A549 (cell line): ENCODE measurements around the gene LRRC30. TPM values are rescaled to one million over a fixed set of nuclear protein-coding genes. Genes with fewer than 3 reads are reported as not detected.

ENCODE experiments used
- ATAC-seq, 2 experiments: fragments of 200-7000 bp in 1 of 2; fragments of >200 bp in 1 of 2; cut with Nextera tagmentation in 1 of 2; cut with Tn5 transposase in 1 of 2; 3 replicates each; pipeline versions ENCODE4 v1.8.0 to v1.9.1; 2018 to 2020; ENCODE audit warnings: mild to moderate bottlenecking in 1 of 2, moderate library complexity in 1 of 2
- CTCF ChIA-PET: fragments of 300-600 bp; sonication (Branson Sonifier 250); formaldehyde crosslinking; extraction: SDS; loops from one replicate; lab custom pipeline; 2021; ENCODE audit warnings: antibody characterized with exemption, inconsistent platforms; lab: Yijun Ruan, JAX
- POLR2A ChIA-PET: fragments of 350-600 bp; formaldehyde crosslinking; extraction: SDS; loops from one replicate; lab custom pipeline; 2021; ENCODE audit warnings: antibody characterized with exemption, inconsistent platforms; lab: Yijun Ruan, JAX
- DNase-seq, 2 experiments: peaks; one replicate each; pipeline versions ENCODE4 v3.0.0 to v3.0.0-alpha.2; 2011 to 2016; ENCODE audit warnings: low read depth in 1 of 2, low spot score in 1 of 2
- FAIRE-seq: peaks from 2 replicates; lab custom pipeline; 2011; peaks lifted over from hg19 to GRCh38; lab: Jason Lieb, UNC
- H3K27ac ChIP-seq, 2 experiments: fragments of >200 bp; sonication (Bioruptor Twin); formaldehyde crosslinking; 3 replicates each; pipeline ENCODE4 v1.5.1; 2016 to 2017
- H3K4me1 ChIP-seq: fragments of >200 bp; sonication (Bioruptor Twin); formaldehyde crosslinking; 3 replicates; pipeline ENCODE4 v1.6.1; 2016
- H3K4me2 ChIP-seq: fragments of >200 bp; sonication (Bioruptor Twin); formaldehyde crosslinking; 3 replicates; pipeline ENCODE4 v1.6.1; 2016
- H3K4me3 ChIP-seq: fragments of >200 bp; sonication (Bioruptor Twin); formaldehyde crosslinking; 3 replicates; pipeline ENCODE4 v1.5.1; 2016
- H3K9me3 ChIP-seq: fragments of >200 bp; sonication (Bioruptor Twin); formaldehyde crosslinking; 3 replicates; pipeline ENCODE4 v1.6.1; 2016
- BHLHE40 ChIP-seq: IDR thresholded peaks from 2 replicates; pipeline ENCODE4 v1.6.1; 2012; ENCODE audit warnings: low read depth, low read length, inconsistent platforms
- FOSB ChIP-seq: fragments of 250-450 bp; sonication (Bioruptor Pico); IDR thresholded peaks from 2 replicates; pipeline ENCODE4 v1.5.0; 2020; ENCODE audit warnings: mild to moderate bottlenecking, moderate library complexity
- FOXS1 ChIP-seq: fragments of 250-450 bp; sonication (Bioruptor Pico); IDR thresholded peaks from 2 replicates; pipeline ENCODE4 v1.5.0; 2020; ENCODE audit warnings: mild to moderate bottlenecking, moderate library complexity
- GATA3 ChIP-seq: IDR thresholded peaks from 2 replicates; pipeline ENCODE4 v1.6.1; 2012; ENCODE audit warnings: borderline replicate concordance
- HOXB13 ChIP-seq: fragments of 250-450 bp; sonication (Bioruptor Pico); IDR thresholded peaks from 2 replicates; pipeline ENCODE4 v1.5.0; 2020; ENCODE audit warnings: low read depth, mild to moderate bottlenecking, moderate library complexity
- HOXB5 ChIP-seq: fragments of 250-450 bp; sonication (Bioruptor Pico); IDR thresholded peaks from 2 replicates; pipeline ENCODE4 v1.5.0; 2020; ENCODE audit warnings: mild to moderate bottlenecking, moderate library complexity
- JUN ChIP-seq, 2 experiments: fragments of >200 bp; sonication (Bioruptor Twin); formaldehyde crosslinking; IDR thresholded peaks; 2 replicates in 1 of 2; 3 replicates in 1 of 2; pipeline ENCODE4 v1.6.1; 2016 to 2017
- MAZ ChIP-seq: fragments of 150-350 bp; IDR thresholded peaks from 2 replicates; pipeline ENCODE4 v1.6.1; 2014; ENCODE audit warnings: antibody characterized with exemption, low read depth, low read length, borderline replicate concordance
- NPAS2 ChIP-seq: fragments of 250-450 bp; sonication (Bioruptor Pico); IDR thresholded peaks from 2 replicates; pipeline ENCODE4 v1.8.0; 2022; ENCODE audit warnings: mild to moderate bottlenecking, moderate library complexity, borderline replicate concordance
- POLR2AphosphoS2 ChIP-seq: conservative IDR thresholded peaks from 2 replicates; pipeline ENCODE4 v1.6.1; 2012; ENCODE audit warnings: low read length, improper control_type of control experiment, inconsistent platforms
- RAD21 ChIP-seq, 2 experiments: fragments of >200 bp in 1 of 2; sonication (Bioruptor Twin) in 1 of 2; formaldehyde crosslinking in 1 of 2; IDR thresholded peaks in 1 of 2; conservative IDR thresholded peaks in 1 of 2; 2 replicates in 1 of 2; 3 replicates in 1 of 2; pipeline ENCODE4 v1.6.1; 2012 to 2018; ENCODE audit warnings: inconsistent platforms in 1 of 2
- TFCP2L1 ChIP-seq: fragments of 250-450 bp; sonication (Bioruptor Pico); IDR thresholded peaks from 2 replicates; pipeline ENCODE4 v1.5.0; 2021; ENCODE audit warnings: mild to moderate bottlenecking
- TP53 ChIP-seq: fragments of 250-450 bp; sonication (Bioruptor Pico); IDR thresholded peaks from 2 replicates; pipeline ENCODE4 v1.5.0; 2021; ENCODE audit warnings: mild to moderate bottlenecking, moderate library complexity
- WGBS: methylation state at CpG from one replicate; pipeline ENCODE4 v1.1.6; 2017; ENCODE audit errors: missing lambda C conversion rate; 5-methylcytosine and 5-hydroxymethylcytosine counted together
- polyA plus RNA-seq, 4 experiments: library from polyadenylated mRNA; depleted of rRNA in 3 of 4; stranded (reverse); fragments of >200 nt; fragmentation: RNase III in 1 of 4; extraction: RNeasy Plus Mini Kit Qiagen cat#74134 plus additional on column Dnase treatment in 1 of 4; gene quantifications; 2 replicates in 3 of 4; 3 replicates in 1 of 4; pipeline ENCODE4 v1.2.3, GENCODE V29; 2011 to 2017
- TF ChIP-seq, protein P1 (sequence below): fragments of 250-450 bp; sonication (Bioruptor Pico); IDR thresholded peaks from 2 replicates; pipeline ENCODE4 v1.5.0; 2020; ENCODE audit warnings: low read depth, mild to moderate bottlenecking, moderate library complexity
- TF ChIP-seq, protein P2 (sequence below): IDR thresholded peaks from 2 replicates; pipeline ENCODE4 v1.6.1; 2012
- TF ChIP-seq, protein P3 (sequence below): fragments of 150-350 bp; IDR thresholded peaks from 2 replicates; pipeline ENCODE4 v1.6.1; 2014; ENCODE audit warnings: low read depth, mild to moderate bottlenecking, low read length
- TF ChIP-seq, protein P4 (sequence below): fragments of 250-450 bp; sonication (Bioruptor Pico); IDR thresholded peaks from 2 replicates; pipeline ENCODE4 v1.5.0; 2021; ENCODE audit warnings: mild to moderate bottlenecking, moderate library complexity, borderline replicate concordance
- TF ChIP-seq, protein P5 (sequence below): fragments of >200 bp; sonication (Bioruptor Twin); formaldehyde crosslinking; IDR thresholded peaks from 3 replicates; pipeline ENCODE4 v1.6.1; 2016
- TF ChIP-seq, protein P6 (sequence below): fragments of >200 bp; sonication (Bioruptor Twin); formaldehyde crosslinking; IDR thresholded peaks from 3 replicates; pipeline ENCODE4 v1.5.1; 2016
- TF ChIP-seq, protein P7 (sequence below): fragments of 200-600 bp; sonication (generic); IDR thresholded peaks from 2 replicates; pipeline ENCODE4 v1.6.1; 2016; ENCODE audit warnings: antibody characterized with exemption, mild to moderate bottlenecking, moderate library complexity

The LRRC30 gene
- polyA plus RNA-seq, 2 of the 4 experiments (the other 2 are of a cell fraction) = not detected

DNA sequence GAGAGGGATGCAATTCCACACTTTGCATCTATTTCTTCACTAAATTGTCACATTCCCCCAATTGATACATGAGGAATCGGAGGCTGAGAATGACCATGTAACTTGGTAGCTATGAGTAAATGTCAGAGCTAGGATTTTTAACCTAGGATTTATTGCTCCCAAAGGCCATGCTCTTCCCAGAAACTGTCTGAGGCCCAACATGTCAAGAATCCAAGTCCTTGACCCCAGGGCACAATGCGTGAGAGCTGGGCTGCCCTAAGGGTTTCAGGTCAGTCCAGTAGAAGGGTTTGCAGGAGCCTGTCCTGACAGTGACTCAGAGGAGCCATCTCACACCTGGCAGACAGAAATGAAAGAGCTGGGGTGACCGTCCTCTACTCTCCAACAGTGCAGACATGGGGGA is 30.3 kb downstream of the LRRC30 start (continued):
- TF ChIP-seq, protein P1, sequence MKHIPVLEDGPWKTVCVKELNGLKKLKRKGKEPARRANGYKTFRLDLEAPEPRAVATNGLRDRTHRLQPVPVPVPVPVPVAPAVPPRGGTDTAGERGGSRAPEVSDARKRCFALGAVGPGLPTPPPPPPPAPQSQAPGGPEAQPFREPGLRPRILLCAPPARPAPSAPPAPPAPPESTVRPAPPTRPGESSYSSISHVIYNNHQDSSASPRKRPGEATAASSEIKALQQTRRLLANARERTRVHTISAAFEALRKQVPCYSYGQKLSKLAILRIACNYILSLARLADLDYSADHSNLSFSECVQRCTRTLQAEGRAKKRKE (CRISPR knock-in tag) = no peak
- no peak for TF ChIP-seq HOXB5
- TF ChIP-seq JUN (IDR thresholded peaks at IDR 0.05) = no peak

DNA sequence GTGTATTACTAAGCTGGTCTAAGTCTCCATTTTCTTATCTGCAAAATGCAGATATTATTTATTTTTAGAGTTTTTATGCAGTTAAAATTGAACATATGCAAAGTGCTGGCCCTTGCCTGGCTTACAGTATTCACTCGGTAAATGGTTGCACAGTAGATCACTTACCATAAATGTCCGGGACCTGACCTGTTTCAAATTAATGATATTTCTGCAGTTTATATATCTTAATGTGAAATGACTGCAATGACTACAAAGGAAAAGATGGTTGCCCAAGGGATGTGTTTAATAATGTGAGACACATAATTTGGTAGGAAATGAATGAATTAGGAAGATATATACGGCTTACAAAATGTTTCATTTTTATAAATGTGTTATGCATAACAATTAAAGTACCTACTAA is 37.1 kb downstream of the LRRC30 start:
- FAIRE-seq (no peak), DNase-seq (no peak), ATAC-seq (no peak)
- Histone ChIP-seq H3K4me2 (no peak overlapping the region), H3K27ac (no peak overlapping the region), H3K4me1 (peaks cover 7% of the 10 kb centered on the region; the same call in 2 of the 3 replicates), H3K4me3 (no peak overlapping the region), H3K9me3 (no peaks in the 10 kb centered on the region)
- WGBS = 88% methylated on average over 3 of the region's 3 CpGs
- POLR2A ChIA-PET = no interaction called here
- TF ChIP-seq BHLHE40 (no peak), MAZ (no peak)
- CTCF ChIA-PET = interaction anchor here (1.6 to 2.4 kb wide), 2 partner anchors 299 to 1212 kb away, joined by 5 read pairs; partner anchors contain the start of gene PTPRM

DNA sequence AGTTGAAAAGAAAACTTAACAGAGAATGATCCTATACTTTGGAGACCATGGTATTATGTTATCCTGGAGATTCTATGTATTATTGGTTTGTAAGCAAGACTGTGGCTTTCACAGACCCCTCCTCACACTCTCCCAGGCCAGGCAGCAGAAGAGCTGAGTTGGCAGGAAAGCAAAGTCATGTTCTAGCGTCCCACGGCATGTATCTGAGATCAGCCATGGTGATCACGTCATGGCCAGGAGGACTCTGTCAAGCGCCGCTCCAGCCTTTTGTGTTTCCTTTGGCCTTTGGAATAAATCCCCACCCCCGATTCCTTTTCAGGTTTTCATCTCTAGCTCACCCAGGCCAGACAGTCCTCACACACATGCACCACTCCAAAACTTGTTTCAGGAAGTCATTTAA is 39.1 kb downstream of the LRRC30 start:
- no peak for TF ChIP-seq RAD21 (conservative IDR thresholded peaks at IDR 0.05 in 1 of 2, IDR thresholded peaks at IDR 0.05 in 1 of 2)
- no peak for TF ChIP-seq NPAS2
- TF ChIP-seq, protein P2, sequence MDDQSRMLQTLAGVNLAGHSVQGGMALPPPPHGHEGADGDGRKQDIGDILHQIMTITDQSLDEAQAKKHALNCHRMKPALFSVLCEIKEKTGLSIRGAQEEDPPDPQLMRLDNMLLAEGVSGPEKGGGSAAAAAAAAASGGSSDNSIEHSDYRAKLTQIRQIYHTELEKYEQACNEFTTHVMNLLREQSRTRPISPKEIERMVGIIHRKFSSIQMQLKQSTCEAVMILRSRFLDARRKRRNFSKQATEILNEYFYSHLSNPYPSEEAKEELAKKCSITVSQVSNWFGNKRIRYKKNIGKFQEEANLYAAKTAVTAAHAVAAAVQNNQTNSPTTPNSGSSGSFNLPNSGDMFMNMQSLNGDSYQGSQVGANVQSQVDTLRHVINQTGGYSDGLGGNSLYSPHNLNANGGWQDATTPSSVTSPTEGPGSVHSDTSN = no peak
- TF ChIP-seq, protein P3, sequence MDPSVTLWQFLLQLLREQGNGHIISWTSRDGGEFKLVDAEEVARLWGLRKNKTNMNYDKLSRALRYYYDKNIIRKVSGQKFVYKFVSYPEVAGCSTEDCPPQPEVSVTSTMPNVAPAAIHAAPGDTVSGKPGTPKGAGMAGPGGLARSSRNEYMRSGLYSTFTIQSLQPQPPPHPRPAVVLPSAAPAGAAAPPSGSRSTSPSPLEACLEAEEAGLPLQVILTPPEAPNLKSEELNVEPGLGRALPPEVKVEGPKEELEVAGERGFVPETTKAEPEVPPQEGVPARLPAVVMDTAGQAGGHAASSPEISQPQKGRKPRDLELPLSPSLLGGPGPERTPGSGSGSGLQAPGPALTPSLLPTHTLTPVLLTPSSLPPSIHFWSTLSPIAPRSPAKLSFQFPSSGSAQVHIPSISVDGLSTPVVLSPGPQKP = no peak
- no peak for TF ChIP-seq MAZ
- TF ChIP-seq, protein P4, sequence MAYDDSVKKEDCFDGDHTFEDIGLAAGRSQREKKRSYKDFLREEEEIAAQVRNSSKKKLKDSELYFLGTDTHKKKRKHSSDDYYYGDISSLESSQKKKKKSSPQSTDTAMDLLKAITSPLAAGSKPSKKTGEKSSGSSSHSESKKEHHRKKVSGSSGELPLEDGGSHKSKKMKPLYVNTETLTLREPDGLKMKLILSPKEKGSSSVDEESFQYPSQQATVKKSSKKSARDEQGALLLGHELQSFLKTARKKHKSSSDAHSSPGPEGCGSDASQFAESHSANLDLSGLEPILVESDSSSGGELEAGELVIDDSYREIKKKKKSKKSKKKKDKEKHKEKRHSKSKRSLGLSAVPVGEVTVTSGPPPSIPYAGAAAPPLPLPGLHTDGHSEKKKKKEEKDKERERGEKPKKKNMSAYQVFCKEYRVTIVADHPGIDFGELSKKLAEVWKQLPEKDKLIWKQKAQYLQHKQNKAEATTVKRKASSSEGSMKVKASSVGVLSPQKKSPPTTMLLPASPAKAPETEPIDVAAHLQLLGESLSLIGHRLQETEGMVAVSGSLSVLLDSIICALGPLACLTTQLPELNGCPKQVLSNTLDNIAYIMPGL (CRISPR knock-in tag) = no peak
- TF ChIP-seq, protein P5, sequence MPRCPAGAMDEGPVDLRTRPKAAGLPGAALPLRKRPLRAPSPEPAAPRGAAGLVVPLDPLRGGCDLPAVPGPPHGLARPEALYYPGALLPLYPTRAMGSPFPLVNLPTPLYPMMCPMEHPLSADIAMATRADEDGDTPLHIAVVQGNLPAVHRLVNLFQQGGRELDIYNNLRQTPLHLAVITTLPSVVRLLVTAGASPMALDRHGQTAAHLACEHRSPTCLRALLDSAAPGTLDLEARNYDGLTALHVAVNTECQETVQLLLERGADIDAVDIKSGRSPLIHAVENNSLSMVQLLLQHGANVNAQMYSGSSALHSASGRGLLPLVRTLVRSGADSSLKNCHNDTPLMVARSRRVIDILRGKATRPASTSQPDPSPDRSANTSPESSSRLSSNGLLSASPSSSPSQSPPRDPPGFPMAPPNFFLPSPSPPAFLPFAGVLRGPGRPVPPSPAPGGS = no peak
- no peak for TF ChIP-seq GATA3
- TF ChIP-seq FOSB = no peak
- TF ChIP-seq TP53 (CRISPR knock-in tag) = no peak
- no peak for TF ChIP-seq HOXB13 (CRISPR knock-in tag)
- TF ChIP-seq POLR2AphosphoS2 = no peak
- TF ChIP-seq, protein P6, sequence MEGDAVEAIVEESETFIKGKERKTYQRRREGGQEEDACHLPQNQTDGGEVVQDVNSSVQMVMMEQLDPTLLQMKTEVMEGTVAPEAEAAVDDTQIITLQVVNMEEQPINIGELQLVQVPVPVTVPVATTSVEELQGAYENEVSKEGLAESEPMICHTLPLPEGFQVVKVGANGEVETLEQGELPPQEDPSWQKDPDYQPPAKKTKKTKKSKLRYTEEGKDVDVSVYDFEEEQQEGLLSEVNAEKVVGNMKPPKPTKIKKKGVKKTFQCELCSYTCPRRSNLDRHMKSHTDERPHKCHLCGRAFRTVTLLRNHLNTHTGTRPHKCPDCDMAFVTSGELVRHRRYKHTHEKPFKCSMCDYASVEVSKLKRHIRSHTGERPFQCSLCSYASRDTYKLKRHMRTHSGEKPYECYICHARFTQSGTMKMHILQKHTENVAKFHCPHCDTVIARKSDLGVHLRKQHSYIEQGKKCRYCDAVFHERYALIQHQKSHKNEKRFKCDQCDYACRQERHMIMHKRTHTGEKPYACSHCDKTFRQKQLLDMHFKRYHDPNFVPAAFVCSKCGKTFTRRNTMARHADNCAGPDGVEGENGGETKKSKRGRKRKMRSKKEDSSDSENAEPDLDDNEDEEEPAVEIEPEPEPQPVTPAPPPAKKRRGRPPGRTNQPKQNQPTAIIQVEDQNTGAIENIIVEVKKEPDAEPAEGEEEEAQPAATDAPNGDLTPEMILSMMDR = no peak
- no peak for TF ChIP-seq TFCP2L1 (CRISPR knock-in tag)
- TF ChIP-seq FOXS1 = no peak
- TF ChIP-seq, protein P7, sequence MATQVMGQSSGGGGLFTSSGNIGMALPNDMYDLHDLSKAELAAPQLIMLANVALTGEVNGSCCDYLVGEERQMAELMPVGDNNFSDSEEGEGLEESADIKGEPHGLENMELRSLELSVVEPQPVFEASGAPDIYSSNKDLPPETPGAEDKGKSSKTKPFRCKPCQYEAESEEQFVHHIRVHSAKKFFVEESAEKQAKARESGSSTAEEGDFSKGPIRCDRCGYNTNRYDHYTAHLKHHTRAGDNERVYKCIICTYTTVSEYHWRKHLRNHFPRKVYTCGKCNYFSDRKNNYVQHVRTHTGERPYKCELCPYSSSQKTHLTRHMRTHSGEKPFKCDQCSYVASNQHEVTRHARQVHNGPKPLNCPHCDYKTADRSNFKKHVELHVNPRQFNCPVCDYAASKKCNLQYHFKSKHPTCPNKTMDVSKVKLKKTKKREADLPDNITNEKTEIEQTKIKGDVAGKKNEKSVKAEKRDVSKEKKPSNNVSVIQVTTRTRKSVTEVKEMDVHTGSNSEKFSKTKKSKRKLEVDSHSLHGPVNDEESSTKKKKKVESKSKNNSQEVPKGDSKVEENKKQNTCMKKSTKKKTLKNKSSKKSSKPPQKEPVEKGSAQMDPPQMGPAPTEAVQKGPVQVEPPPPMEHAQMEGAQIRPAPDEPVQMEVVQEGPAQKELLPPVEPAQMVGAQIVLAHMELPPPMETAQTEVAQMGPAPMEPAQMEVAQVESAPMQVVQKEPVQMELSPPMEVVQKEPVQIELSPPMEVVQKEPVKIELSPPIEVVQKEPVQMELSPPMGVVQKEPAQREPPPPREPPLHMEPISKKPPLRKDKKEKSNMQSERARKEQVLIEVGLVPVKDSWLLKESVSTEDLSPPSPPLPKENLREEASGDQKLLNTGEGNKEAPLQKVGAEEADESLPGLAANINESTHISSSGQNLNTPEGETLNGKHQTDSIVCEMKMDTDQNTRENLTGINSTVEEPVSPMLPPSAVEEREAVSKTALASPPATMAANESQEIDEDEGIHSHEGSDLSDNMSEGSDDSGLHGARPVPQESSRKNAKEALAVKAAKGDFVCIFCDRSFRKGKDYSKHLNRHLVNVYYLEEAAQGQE = no peak
- Histone ChIP-seq H3K4me2 (no peak overlapping the region), H3K9me3 (no peaks in the 10 kb centered on the region), H3K4me3 (no peak overlapping the region), H3K4me1 (peaks cover 16% of the 10 kb centered on the region), H3K27ac (no peak overlapping the region)
- ChIA-PET CTCF (interaction anchor here (1.0 to 5.8 kb wide), 6 partner anchors 8 to 1210 kb away, joined by 3 to 67 read pairs (median 16); partner anchors contain the start of gene PTPRM), POLR2A (no interaction called here)
- FAIRE-seq (no peak), DNase-seq (no peak), ATAC-seq (no peak)
- WGBS = 86% methylated on average over 6 of the region's 6 CpGs
